HG03045 (cell line): ENCODE measurements around the gene ST7.

ENCODE experiments used
- ATAC-seq: cut with Tn5 transposase; IDR thresholded peaks from one replicate; pipeline ENCODE4 v1.9.1; 2021; ENCODE audit warnings: mild to moderate bottlenecking, moderate library complexity; ENCODE audit not compliant: unreplicated experiment

ST7 gene

GRCh38 chr7:117179701-117180100 is 226.4 kb downstream of the ST7 start:
- no peak for ATAC-seq

- ATAC-seq = no peak
Measured at GRCh38 chr7:117183729-117184128, 230.4 kb downstream of the ST7 start.

DNA sequence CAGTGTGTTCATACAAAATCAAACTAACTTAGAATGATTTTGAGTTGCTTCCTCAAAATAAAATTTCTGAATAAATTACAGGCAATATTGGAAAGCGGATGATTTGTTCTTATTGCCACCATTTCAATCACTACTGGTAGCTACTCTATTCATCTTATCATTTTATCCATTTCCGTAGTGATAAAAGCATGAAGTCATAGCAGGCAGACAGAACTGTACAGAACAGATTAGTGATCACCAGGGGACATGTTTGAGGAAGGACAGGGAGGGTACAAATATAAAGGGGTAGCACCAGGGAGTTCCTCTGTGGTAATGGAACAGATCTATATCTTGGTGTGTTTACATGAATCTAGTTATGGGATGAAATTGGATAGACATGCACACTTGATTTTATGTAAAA is 231.1 kb downstream of the ST7 start:
- no peak for ATAC-seq

DNA sequence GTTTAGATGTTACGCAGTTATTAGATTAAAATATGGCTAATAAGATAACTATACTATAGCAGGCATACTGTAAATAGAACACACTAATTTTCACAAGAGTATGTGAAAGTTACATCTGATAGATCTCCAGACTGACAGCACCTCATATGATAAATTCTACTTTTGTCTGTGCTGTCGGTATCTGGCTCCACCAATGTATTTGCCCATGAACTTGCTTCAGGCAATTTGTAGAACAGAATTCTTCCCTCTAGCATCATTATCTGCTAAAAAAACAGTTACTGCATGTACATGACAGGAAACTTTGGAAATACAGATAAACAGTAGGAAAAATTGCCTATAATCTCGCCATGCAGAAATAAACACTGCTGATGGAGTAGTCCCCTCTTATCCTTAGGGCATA is 231.8 kb downstream of the ST7 start:
- no peak for ATAC-seq

DNA sequence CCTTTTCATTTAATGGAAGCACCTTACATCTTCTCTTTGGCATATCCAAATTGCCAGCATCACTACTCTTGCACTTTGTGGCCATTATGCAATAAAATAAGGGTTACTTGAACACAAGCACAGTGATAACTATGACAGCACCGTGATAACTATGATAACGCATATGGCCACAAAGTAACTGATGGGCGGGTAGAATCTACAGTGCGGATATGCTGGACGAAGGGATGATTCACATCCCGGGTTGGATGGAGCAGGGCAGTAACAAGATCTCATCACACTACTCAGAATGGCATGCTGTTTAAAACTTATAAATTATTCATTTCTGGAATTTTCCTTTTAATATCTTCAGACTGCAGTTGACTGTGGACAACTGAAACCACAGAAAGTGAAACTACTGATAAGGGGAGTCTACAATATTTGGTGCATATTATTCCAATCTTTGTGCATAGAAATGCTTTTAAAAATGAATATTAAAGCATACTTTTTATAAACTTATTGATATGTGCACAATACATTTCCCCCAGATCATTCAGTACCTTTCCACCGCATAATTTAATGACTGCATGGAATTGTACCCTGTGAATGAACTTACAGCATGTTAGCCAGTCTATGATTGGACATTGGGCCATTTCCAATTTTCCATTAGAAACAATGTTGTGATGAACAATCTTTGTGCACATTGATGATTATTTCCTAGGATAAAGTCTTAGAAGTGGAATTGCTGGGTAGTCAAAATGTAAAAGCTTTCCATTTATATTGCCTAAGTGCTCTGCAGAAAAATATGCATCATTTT is 233.1 kb downstream of the ST7 start:
- ATAC-seq = no peak

- no peak for ATAC-seq
Measured at GRCh38 chr7:117188376-117188775, 235.1 kb downstream of the ST7 start.

DNA sequence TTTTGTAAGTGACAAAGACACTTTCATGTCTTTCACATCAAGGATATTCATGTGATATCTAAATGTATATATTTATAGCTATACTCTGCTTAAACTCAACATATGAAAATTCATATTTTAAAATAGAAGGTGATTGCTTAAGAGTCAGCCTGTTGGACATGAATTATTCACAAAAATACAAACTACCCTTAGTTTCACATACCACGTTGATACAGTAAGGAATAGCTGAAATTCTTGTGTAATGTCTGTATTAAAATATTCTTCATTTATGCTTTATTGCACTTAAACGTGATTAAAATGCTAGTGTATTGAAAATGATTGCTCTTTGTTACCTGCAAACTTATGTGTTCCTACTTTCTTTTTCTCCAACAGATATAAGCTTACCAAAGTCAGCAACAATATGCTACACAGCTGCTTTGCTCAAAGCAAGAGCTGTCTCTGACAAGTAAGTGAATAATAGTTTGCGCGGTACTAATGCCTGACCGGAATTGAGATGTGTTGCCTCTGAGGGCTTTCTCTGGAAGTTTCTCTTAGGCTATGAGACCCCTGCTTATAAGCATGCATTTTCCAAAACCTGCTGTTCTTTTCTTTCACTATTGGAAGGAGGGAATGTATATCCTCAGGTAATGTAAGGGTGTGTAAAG is 235.8 kb downstream of the ST7 start:
- no peak for ATAC-seq

GRCh38 chr7:117190104-117190503 is 236.8 kb downstream of the ST7 start:
- no peak for ATAC-seq

- no peak for ATAC-seq
Measured at GRCh38 chr7:117190746-117191435, 237.6 kb downstream of the ST7 start.

GRCh38 chr7:117192108-117192507 is 238.8 kb downstream of the ST7 start:
- no peak for ATAC-seq

GRCh38 chr7:117193564-117193963 is 240.3 kb downstream of the ST7 start:
- no peak for ATAC-seq

GRCh38 chr7:117194445-117194844 is 241.1 kb downstream of the ST7 start:
- ATAC-seq = no peak

DNA sequence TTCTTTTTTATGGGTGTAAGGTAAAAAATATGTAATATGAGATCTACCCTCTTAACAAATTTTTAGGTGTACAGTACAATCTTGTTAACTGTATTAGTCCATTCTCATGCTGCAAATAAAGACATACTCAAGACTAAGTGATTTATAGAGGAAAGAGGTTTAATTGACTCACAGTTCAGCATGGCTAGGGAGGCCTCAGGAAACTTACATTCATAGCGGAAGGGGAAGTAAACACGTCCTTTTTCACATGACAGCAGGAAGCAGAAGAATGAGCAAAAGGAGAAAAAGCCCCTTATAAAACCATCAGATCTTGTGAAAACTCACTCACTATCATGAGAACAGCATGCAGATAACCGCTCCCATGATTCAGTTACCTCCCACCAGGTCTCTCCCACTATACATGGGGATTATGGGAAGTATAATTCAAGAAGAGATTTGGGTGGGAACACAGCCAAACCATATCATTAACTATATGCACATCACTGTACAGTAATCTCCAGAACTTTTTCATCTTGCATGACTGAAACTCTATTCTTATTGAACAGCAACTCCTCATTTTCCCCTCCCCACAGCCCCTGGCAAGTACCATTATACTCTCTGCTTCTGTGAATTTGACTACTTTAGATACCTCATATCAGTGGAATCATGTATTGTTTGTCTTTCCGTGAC is 242.2 kb downstream of the ST7 start:
- ATAC-seq = no peak

- ATAC-seq = no peak
Measured at GRCh38 chr7:117200132-117200531, 246.8 kb downstream of the ST7 start.

- ATAC-seq = no peak
Measured at GRCh38 chr7:117200786-117201458, 247.6 kb downstream of the ST7 start.

GRCh38 chr7:117202511-117202910 is 249.2 kb downstream of the ST7 start:
- no peak for ATAC-seq

GRCh38 chr7:117203205-117203604 is 249.9 kb downstream of the ST7 start:
- ATAC-seq = no peak

GRCh38 chr7:117205873-117206272 is 252.6 kb downstream of the ST7 start:
- ATAC-seq = no peak

DNA sequence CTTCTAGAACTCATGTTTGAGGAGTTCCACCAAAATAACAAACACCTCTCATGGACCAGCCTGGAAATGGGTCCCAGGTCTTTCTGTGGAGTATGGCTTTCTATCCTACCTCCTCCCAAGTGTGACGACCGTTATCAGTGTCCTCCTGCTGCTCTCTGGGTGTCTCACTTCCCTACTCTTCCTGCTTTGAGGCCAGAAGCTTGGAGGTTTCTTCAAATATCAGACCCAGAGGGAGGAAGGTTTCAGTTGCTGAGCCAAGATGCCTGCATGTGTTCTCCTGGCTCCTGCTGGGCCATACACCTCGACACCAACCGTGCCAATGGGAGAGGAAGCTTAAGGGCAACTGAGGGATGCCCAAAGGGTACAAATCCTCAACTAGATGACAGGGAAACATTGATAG is 255.0 kb downstream of the ST7 start:
- no peak for ATAC-seq

DNA sequence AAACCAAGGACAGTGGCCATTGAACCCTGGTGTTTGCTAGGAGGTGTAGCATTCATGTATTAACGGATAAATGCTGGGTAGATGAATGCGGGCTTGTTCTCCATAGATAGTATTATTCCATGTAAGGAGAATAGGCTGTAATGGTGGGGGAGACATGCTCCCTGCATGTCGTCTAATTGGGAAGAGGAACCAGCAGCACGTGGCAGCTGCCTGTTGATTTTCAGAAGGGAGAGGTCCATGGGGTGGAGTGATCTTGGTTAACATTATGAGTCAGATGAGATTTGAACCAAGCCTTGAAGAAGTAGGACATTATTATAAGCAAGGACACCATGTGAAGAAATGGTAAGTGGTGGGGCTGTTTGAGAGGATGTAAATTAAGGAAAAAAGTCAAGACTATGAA is 257.1 kb downstream of the ST7 start:
- ATAC-seq = no peak

DNA sequence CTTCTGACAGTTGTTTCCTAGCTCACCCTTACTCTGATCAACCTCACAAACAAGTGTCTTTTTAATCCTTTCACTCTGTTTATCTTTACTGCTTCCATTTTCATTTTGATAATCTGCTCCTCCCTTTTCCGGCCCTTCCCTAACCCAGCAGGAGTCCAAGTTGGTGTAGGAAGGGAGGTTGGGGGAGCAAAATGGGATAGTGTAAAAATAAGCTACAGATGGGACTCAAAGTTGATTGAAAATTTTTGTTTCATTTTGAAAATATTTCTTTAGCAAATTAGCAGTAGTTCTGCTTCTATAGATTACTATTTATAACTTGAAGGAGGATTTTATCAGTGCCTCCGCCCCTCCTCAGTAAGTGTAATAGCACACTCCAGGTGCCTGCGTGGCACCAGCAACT is 257.6 kb downstream of the ST7 start:
- ATAC-seq = no peak
